ENCODE measurements around the gene GSE1.

- no peak for TF ChIP-seq CTCF (IDR thresholded peaks at IDR 0.05)
- TF ChIP-seq POLR2A (IDR thresholded peaks at IDR 0.05) = no peak
Observed at GRCh38 chr16:85576944-85577343, 36.2 kb upstream of the GSE1 start.
